ENCODE data around the gene INPP4B. TPM values are rescaled to one million over a fixed set of nuclear protein-coding genes. Genes with fewer than 3 reads are reported as not detected.

Gene INPP4B
- polyA plus RNA-seq, 1 of the 3 experiments (the other 2 are of a cell fraction) = 0.08 TPM

- H3K36me3 ChIP-seq (replicated peaks in 1 of 2; ENCODE audit: control insufficient read depth in 1 of 2, insufficient read depth in 2 of 2, low read length in 1 of 2) = no peaks in the 10 kb centered on the region
- H3K9me3 ChIP-seq = no peaks in the 10 kb centered on the region
- H3K79me2 ChIP-seq (ENCODE audit: insufficient read depth) = no peaks in the 10 kb centered on the region
- no peaks in the 10 kb centered on the region for H3F3A ChIP-seq (replicated peaks; ENCODE audit: insufficient read depth)
- ChIA-PET POLR2A (no interaction called here), CTCF (no interaction called here)
- H3K27me3 ChIP-seq (ENCODE audit: insufficient read depth) = no peaks in the 10 kb centered on the region
- 80% methylated on average over 1 of the region's 1 CpG for WGBS (ENCODE audit: low lambda C conversion rate)
- no peak overlapping the region for H3K4me3 ChIP-seq (ENCODE audit: low read depth in 2 of 2, low read length in 1 of 2)
- no peak overlapping the region for H2AFZ ChIP-seq (ENCODE audit: low read depth)
- no peak overlapping the region for H3K27ac ChIP-seq (ENCODE audit: low read depth in 2 of 2, low read length in 1 of 2)
- H3K4me2 ChIP-seq = no peak overlapping the region
- no peak for TF ChIP-seq RFX5 (IDR thresholded peaks at IDR 0.05; ENCODE audit: low read length)
- no peak for TF ChIP-seq EP300 (IDR thresholded peaks at IDR 0.05; ENCODE audit: borderline replicate concordance in 1 of 2, low read depth in 1 of 2, low read length in 1 of 2)
- no peak for TF ChIP-seq EZH2phosphoT487 (IDR thresholded peaks at IDR 0.05; ENCODE audit: borderline replicate concordance, low read depth)
- no peak for TF ChIP-seq RXRA (IDR thresholded peaks at IDR 0.05; ENCODE audit: borderline replicate concordance, low read depth)
- no peak for TF ChIP-seq GATA2 (CRISPR knock-in tag; IDR thresholded peaks at IDR 0.05)
- no peak for TF ChIP-seq TAF1 (IDR thresholded peaks at IDR 0.05; ENCODE audit: borderline replicate concordance, low read depth, low read length)
- no peak for TF ChIP-seq FOSL2 (IDR thresholded peaks at IDR 0.05; ENCODE audit: borderline replicate concordance, low read depth)
- no peak for TF ChIP-seq ELF1 (IDR thresholded peaks at IDR 0.05)
- no peak for TF ChIP-seq RCOR1 (IDR thresholded peaks at IDR 0.05; ENCODE audit: low read length)
- no peak for DNase-seq
- H3K9ac ChIP-seq = no peak overlapping the region
- no peaks in the 10 kb centered on the region for H3K4me1 ChIP-seq (ENCODE audit: control insufficient read depth in 1 of 2, insufficient read depth in 2 of 2, low read depth in 1 of 2, low read length in 1 of 2)
- H3K9me2 ChIP-seq = no peaks in the 10 kb centered on the region
- no peaks in the 10 kb centered on the region for H4K20me1 ChIP-seq (ENCODE audit: insufficient read depth)
These were observed 28.6 kb upstream of the INPP4B start for GRCh38 chr4:142874684-142875083.

- no peaks in the 10 kb centered on the region for H3K9me3 ChIP-seq
- H3K9me2 ChIP-seq = no peaks in the 10 kb centered on the region
- no peak overlapping the region for H3K4me2 ChIP-seq
- H4K20me1 ChIP-seq (ENCODE audit: insufficient read depth) = no peaks in the 10 kb centered on the region
- H2AFZ ChIP-seq (ENCODE audit: low read depth) = no peak overlapping the region
- no peaks in the 10 kb centered on the region for H3K27me3 ChIP-seq (ENCODE audit: insufficient read depth)
- H3K4me3 ChIP-seq (ENCODE audit: low read depth in 2 of 2, low read length in 1 of 2) = no peak overlapping the region
- 80% methylated on average over 5 of the region's 5 CpGs for WGBS (ENCODE audit: low lambda C conversion rate)
- no peak overlapping the region for H3K9ac ChIP-seq
- no peaks in the 10 kb centered on the region for H3K79me2 ChIP-seq (ENCODE audit: insufficient read depth)
- H3K4me1 ChIP-seq (ENCODE audit: control insufficient read depth in 1 of 2, insufficient read depth in 2 of 2, low read depth in 1 of 2, low read length in 1 of 2) = no peaks in the 10 kb centered on the region
- ChIA-PET CTCF (interaction anchor here (1.2 kb wide), 1 partner anchor 16 kb away, joined by 3 read pairs; no protein-coding TSS in a partner anchor), POLR2A (no interaction called here)
- H3F3A ChIP-seq (replicated peaks; ENCODE audit: insufficient read depth) = no peaks in the 10 kb centered on the region
- DNase-seq = no peak
- H3K36me3 ChIP-seq (replicated peaks in 1 of 2; ENCODE audit: control insufficient read depth in 1 of 2, insufficient read depth in 2 of 2, low read length in 1 of 2) = no peaks in the 10 kb centered on the region
- H3K27ac ChIP-seq (ENCODE audit: low read depth in 2 of 2, low read length in 1 of 2) = no peak overlapping the region
- TF ChIP-seq YY1 (IDR thresholded peaks at IDR 0.05; ENCODE audit: low read depth) (no peak), RCOR1 (IDR thresholded peaks at IDR 0.05; ENCODE audit: low read length) (no peak), PBX3 (IDR thresholded peaks at IDR 0.05) (no peak), SIN3A (IDR thresholded peaks at IDR 0.05; ENCODE audit: borderline replicate concordance, low read depth, low read length) (no peak), FOXM1 (IDR thresholded peaks at IDR 0.05; ENCODE audit: low read depth) (no peak), ZBTB33 (IDR thresholded peaks at IDR 0.05; ENCODE audit: borderline replicate concordance, low read depth) (no peak), TEAD4 (IDR thresholded peaks at IDR 0.05; ENCODE audit: borderline replicate concordance, insufficient read depth) (no peak), MEF2A (IDR thresholded peaks at IDR 0.05; ENCODE audit: borderline replicate concordance, low read depth) (no peak), CTCF (IDR thresholded peaks at IDR 0.05) (no peak), NRF1 (IDR thresholded peaks at IDR 0.05; ENCODE audit: low read depth, low read length) (no peak), FOXJ3 (CRISPR knock-in tag; IDR thresholded peaks at IDR 0.05) (no peak), GATA2 (CRISPR knock-in tag; IDR thresholded peaks at IDR 0.05) (no peak), IRF3 (IDR thresholded peaks at IDR 0.05; ENCODE audit: low read depth, low read length) (no peak), RXRA (IDR thresholded peaks at IDR 0.05; ENCODE audit: borderline replicate concordance, low read depth) (no peak), TAF1 (IDR thresholded peaks at IDR 0.05; ENCODE audit: borderline replicate concordance, low read depth, low read length) (no peak), MXI1 (IDR thresholded peaks at IDR 0.05; ENCODE audit: low read depth, low read length) (no peak), EP300 (IDR thresholded peaks at IDR 0.05; ENCODE audit: borderline replicate concordance in 1 of 2, low read depth in 1 of 2, low read length in 1 of 2) (no peak)
These were observed 20.6 kb upstream of the INPP4B start for GRCh38 chr4:142866685-142867084.
